Peyer's patch (tissue), 4 donors: ENCODE data around the gene OR1D5. TPM values are rescaled to one million over a fixed set of nuclear protein-coding genes. Genes with fewer than 3 reads are reported as not detected.

ENCODE experiments used
- DNase-seq, 3 donors: peaks; one replicate each; pipeline ENCODE4 v3.0.0-alpha.2; 2017 to 2019
- H3K27ac ChIP-seq, 4 donors: fragments of 200-600 bp; sonication (generic); one replicate each; pipeline ENCODE4 v1.5.1; 2016 to 2019
- H3K27me3 ChIP-seq, 2 donors: fragments of 200-600 bp; sonication (generic); one replicate each; pipeline ENCODE4 v1.5.1; 2019
- H3K36me3 ChIP-seq, 3 donors: fragments of 200-600 bp; sonication (generic); one replicate each; pipeline ENCODE4 v1.5.1; 2016 to 2019
- H3K4me1 ChIP-seq, 4 donors: fragments of 200-600 bp; sonication (generic); one replicate each; pipeline ENCODE4 v1.5.1; 2016 to 2019
- H3K4me3 ChIP-seq, 4 donors: fragments of 200-600 bp; sonication (generic); 1 replicate in 3 of 4; 2 replicates in 1 of 4; pipeline ENCODE4 v1.5.1; 2016 to 2019; ENCODE audit warnings: mild to moderate bottlenecking in 1 of 4
- H3K9me3 ChIP-seq, 4 donors: fragments of 200-600 bp; sonication (generic); one replicate each; pipeline ENCODE4 v1.5.1; 2016 to 2019; ENCODE audit warnings: mild to moderate bottlenecking in 1 of 4
- POLR2A ChIP-seq, 2 donors: fragments of 450-650 bp; IDR thresholded peaks; one replicate each; pipeline ENCODE4 v1.5.1; 2017; ENCODE audit warnings: antibody characterized with exemption in 2 of 2, mild to moderate bottlenecking in 2 of 2, moderate library complexity in 2 of 2
- total RNA-seq, 4 donors: library from RNA; depleted of rRNA; stranded (reverse); fragments of >200 nt; gene quantifications; one replicate each; pipeline ENCODE4 v1.1.0, GENCODE V29; 2016
- TF ChIP-seq, protein P1 (sequence below), 6 experiments: fragments of 450-650 bp in 4 of 6; fragments of 200-600 bp in 2 of 6; sonication (generic) in 1 of 6; IDR thresholded peaks; one replicate each; pipeline ENCODE4 v1.5.1; 2017 to 2019; ENCODE audit warnings: antibody characterized with exemption in 6 of 6, mild to moderate bottlenecking in 3 of 6, moderate library complexity in 1 of 6

OR1D5 gene
- total RNA-seq, 4 donors from 2014 or later, result not detected

GRCh38 chr17:3025421-3026124, 37.8 kb downstream of the OR1D5 start:
- Histone ChIP-seq H3K4me3 (no peak overlapping the region), H3K9me3 (peaks cover 0 to 4% (median 0%) of the 10 kb centered on the region in 4 donors), H3K27me3 (no peaks in the 10 kb centered on the region), H3K4me1 (no peaks in the 10 kb centered on the region), H3K36me3 (peaks cover 0 to 42% (median 0%) of the 10 kb centered on the region in 3 donors), H3K27ac (no peak overlapping the region)
- TF ChIP-seq, protein P1, sequence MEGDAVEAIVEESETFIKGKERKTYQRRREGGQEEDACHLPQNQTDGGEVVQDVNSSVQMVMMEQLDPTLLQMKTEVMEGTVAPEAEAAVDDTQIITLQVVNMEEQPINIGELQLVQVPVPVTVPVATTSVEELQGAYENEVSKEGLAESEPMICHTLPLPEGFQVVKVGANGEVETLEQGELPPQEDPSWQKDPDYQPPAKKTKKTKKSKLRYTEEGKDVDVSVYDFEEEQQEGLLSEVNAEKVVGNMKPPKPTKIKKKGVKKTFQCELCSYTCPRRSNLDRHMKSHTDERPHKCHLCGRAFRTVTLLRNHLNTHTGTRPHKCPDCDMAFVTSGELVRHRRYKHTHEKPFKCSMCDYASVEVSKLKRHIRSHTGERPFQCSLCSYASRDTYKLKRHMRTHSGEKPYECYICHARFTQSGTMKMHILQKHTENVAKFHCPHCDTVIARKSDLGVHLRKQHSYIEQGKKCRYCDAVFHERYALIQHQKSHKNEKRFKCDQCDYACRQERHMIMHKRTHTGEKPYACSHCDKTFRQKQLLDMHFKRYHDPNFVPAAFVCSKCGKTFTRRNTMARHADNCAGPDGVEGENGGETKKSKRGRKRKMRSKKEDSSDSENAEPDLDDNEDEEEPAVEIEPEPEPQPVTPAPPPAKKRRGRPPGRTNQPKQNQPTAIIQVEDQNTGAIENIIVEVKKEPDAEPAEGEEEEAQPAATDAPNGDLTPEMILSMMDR (IDR thresholded peaks at IDR 0.05), result no peak
- no peak for TF ChIP-seq POLR2A (IDR thresholded peaks at IDR 0.05)
- peak in 2 of 3 donors; percentile 18 to 23 for DNase-seq

GRCh38 chr17:3024346-3024745, 39.1 kb downstream of the OR1D5 start:
- Histone ChIP-seq H3K4me3 (no peak overlapping the region), H3K36me3 (peaks cover 0 to 49% (median 0%) of the 10 kb centered on the region in 3 donors), H3K27ac (no peak overlapping the region), H3K27me3 (no peaks in the 10 kb centered on the region), H3K9me3 (peaks cover 0 to 4% (median 0%) of the 10 kb centered on the region in 4 donors), H3K4me1 (no peaks in the 10 kb centered on the region)
- TF ChIP-seq POLR2A (IDR thresholded peaks at IDR 0.05), result no peak
- TF ChIP-seq, protein P1 (IDR thresholded peaks at IDR 0.05), result no peak
- DNase-seq, result no peak

GRCh38 chr17:3022197-3022596, 41.2 kb downstream of the OR1D5 start:
- DNase-seq, result no peak
- peaks cover 0 to 4% (median 0%) of the 10 kb centered on the region in 4 donors for H3K9me3 ChIP-seq
- no peaks in the 10 kb centered on the region for H3K4me1 ChIP-seq
- TF ChIP-seq POLR2A (IDR thresholded peaks at IDR 0.05), result no peak
- TF ChIP-seq, protein P1 (IDR thresholded peaks at IDR 0.05), result no peak
- no peak overlapping the region for H3K27ac ChIP-seq
- peaks cover 0 to 42% (median 0%) of the 10 kb centered on the region in 3 donors for H3K36me3 ChIP-seq
- no peak overlapping the region for H3K4me3 ChIP-seq
- no peaks in the 10 kb centered on the region for H3K27me3 ChIP-seq

GRCh38 chr17:3020381-3020780, 43.0 kb downstream of the OR1D5 start:
- TF ChIP-seq, protein P1 (IDR thresholded peaks at IDR 0.05), result no peak
- TF ChIP-seq POLR2A (IDR thresholded peaks at IDR 0.05), result no peak
- Histone ChIP-seq H3K27me3 (no peaks in the 10 kb centered on the region), H3K27ac (no peak overlapping the region), H3K9me3 (peaks cover 0 to 4% (median 0%) of the 10 kb centered on the region in 4 donors), H3K4me1 (no peaks in the 10 kb centered on the region), H3K36me3 (peaks cover 0 to 43% (median 0%) of the 10 kb centered on the region in 3 donors), H3K4me3 (no peak overlapping the region)
- peak in 1 of 3 donors; percentile 25 for DNase-seq

DNA sequence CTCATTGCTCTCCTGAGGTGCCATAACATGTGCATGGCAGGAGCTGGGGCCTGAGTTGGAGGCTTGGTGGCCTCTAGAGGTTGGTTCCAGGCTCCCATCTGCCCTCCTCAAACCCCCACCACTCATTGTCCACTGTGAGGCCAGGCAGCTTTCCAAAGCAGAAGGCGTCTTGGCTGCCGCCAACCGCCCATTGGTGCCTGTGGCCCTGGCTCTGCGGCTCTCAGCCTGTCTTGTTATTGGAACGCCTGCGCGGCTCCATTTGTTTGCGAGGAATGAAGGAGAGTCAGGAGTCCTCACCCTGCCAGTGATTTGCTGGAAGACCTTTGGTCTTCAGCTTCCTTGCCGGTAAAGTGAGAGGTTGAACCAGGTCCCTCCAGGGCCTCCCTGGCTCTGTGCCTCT, 43.6 kb downstream of the OR1D5 start:
- H3K27ac ChIP-seq, result no peak overlapping the region
- TF ChIP-seq, protein P1 (IDR thresholded peaks at IDR 0.05), result no peak
- TF ChIP-seq POLR2A (IDR thresholded peaks at IDR 0.05), result no peak
- H3K36me3 ChIP-seq, result peaks cover 0 to 43% (median 0%) of the 10 kb centered on the region in 3 donors
- H3K9me3 ChIP-seq, result peaks cover 0 to 4% (median 0%) of the 10 kb centered on the region in 4 donors
- peak in 1 of 3 donors; percentile 26 for DNase-seq
- H3K4me1 ChIP-seq, result no peaks in the 10 kb centered on the region
- no peak overlapping the region for H3K4me3 ChIP-seq
- H3K27me3 ChIP-seq, result no peaks in the 10 kb centered on the region
